T47D (cell line): ENCODE measurements around the gene GRIP2.

Experiments used
- DNase-seq, 2 experiments: peaks; one replicate each; pipeline versions ENCODE4 v3.0.0 to v3.0.0-alpha.2; 2011 to 2012; ENCODE audit warnings: low read depth in 1 of 2, low spot score in 1 of 2
- JUND ChIP-seq: IDR thresholded peaks from 2 replicates; pipeline ENCODE4 v1.6.1; 2012; ENCODE audit warnings: low read depth
- in situ Hi-C: cut with HindIII; loops from 2 replicates; pipeline ENCODE4 v1.10.0; 2016; ENCODE audit warnings: low sequenced_read_pairs, low pct_unique_long_range_greater_than_20kb

GRIP2 gene

DNA sequence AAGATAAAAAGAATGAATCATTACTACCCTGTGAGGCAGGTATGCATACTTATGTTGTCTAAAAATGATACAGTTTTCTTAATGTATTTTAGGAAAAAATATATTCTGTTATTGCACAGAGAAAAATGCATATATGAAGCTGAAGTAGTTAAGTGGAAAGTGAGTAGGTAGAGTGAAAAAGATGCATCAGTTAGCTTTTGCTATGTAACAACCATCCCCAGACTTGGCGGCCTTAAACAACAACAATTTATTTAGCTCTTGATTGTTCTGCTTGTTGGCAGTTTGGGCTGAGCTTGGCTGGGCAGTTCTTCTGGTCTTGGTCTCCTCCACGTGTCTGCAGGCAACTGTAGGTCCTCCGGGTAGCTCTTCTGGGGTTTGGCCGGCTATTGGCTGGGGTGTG, 92.1 kb downstream of the GRIP2 start:
- in situ Hi-C loops: no loop called here
- DNase-seq: no peak
- TF ChIP-seq JUND: no peak

DNA sequence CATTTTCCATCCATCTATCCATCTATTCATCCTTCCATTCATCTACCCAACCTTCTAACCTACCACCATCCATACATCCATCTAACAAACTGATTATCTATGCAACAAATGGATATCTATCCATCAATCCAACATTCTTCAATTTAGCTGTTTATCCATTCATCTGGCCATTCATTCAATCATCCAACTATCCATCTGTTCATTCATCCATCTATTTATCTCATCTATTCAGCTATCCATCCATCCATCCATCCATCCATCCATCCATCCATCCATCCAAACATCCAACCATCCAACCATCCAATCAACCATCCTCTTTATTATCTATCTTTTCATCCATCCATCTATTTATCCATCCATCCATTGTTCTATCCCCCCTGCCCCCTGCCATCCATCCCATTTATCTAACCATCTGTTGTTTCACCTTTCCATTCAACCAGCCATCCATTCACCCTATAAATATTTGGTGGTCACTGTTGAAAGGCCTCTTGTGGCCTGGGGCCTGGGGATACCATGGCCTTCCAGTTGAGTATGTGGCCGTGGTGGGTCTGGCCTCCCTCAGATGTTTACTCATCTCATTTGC, 93.1 kb downstream of the GRIP2 start:
- TF ChIP-seq JUND: no peak
- in situ Hi-C loops: no loop called here
- no peak for DNase-seq

DNA sequence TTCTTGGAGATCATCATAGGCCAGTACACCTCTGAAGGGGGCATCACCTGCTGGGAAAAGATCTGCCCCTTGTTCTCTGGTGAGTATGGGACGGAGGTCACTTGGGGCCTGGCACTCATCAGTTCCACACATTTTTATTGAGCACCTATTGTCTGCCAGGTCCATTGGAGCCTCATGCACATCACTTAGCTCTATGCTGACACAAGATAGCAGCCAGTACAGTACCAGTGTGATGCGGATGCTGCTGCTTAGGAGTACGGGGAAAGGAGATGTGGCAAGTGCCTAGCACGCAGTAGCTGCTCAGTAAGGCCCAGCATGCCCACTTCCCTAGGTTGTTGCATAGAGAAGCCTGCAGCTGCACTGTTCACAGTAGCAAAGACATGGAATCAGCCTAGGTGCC, 94.4 kb downstream of the GRIP2 start:
- TF ChIP-seq JUND: no peak
- in situ Hi-C loops: no loop called here
- no peak for DNase-seq

DNA sequence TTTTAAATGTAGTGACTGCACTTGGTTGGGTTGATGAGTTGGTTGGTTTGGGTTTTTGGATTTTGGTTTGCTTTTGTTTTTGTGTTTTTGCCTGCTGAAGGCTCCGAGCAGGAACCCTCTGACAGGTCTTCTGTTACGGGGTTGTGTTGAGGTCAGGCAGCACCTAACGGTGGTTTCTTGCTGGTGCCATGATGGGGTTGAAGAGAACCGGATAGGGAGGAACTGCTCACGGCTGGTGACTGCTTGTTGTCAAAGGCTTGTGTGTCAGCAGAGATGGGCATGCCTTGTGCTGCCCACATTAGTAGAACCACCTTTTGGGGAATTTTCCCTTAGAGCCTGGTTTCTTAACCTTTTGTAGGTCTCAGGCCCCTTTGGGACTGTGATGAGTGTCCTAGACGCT, 95.8 kb downstream of the GRIP2 start:
- TF ChIP-seq JUND: no peak
- in situ Hi-C loops: no loop called here
- DNase-seq: no peak

DNA sequence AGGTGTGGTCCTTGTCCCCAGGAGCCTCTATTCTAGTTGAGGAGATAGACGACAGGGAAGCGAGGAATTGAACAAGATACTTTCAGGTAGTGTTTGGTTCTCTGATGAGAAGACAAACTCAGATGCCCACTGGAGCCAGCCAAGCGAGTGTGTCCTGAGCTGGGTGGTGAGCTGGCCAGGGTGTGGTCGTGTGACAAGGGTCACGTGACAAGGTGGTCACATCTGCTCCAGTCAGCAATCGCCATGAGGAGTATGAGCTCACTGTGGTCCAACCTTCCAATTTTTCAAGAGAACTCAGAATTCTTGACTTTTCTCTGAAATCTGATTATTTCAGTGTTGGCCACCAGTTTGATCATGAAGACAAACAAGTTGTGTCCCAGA, 98.2 kb downstream of the GRIP2 start:
- TF ChIP-seq JUND: no peak
- no peak for DNase-seq
- in situ Hi-C loops: no loop called here

DNA sequence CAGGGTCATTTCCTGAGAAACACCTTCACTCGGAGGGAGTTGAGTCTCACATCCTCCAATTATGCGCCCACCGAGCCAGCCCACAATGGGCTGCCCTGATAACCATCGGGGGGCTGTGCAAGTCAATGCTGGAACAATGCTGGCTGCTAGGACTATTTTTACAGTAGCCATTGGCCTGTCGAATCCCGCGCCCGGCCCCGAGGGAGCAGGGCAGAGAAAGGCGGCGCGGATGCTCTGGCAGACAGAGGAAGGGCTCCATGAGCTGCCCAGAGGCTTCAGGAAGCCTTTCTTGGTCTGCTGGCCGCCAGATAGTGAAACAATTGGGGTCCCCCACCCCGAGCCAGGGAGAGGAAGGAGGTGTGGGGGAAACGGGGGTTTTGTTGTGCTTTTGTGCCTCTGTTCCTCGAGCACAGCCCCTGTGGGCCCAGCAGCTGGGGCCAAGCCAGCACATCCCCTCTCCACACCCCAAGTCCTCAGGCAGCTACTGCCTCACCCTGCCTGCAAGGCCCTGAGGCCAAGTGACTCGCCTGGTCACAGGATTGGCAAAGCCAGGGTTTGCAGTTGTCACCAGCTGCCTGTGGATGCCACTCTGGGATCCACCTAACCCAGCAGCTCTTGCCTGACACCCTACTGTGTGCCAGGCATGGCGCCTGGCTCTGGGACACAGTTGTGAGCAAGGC, 98.8 kb downstream of the GRIP2 start:
- no peak for DNase-seq
- in situ Hi-C loops: no loop called here
- no peak for TF ChIP-seq JUND

DNA sequence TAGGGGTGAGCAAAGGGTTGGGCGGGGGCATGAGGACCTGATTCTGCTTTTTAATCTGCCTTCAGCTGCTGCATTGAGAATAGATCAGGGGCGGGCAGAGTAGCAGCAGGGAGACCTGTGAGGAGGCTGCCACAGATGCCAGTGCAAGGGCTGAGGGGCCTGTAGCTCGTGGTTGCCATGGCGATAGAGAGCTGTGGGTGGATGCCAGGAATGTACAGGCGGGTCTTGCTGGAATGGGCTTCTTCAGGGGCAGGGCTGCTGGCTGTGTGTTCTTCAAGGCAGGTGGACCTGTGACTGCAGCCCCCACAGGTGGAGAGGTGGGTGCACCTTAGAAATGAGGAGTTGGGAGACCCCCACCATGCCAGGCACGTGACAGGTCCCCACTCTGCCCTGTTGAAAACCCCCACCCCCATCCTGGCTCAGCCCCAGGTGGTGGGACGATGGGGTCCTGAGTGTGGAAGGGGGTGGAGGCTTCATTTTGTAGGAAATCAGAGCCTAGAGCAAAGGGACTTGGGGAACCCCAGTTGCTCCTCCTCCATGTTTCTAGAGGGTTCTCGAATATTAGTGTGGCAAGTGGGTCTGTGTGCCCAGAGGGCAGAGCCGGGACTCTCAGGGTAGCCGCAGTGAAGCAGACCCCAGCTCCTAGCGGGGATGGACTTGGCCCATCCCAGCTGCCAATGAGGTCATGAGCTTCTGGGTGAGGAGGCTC, 99.5 kb downstream of the GRIP2 start:
- no peak for TF ChIP-seq JUND
- no peak for DNase-seq
- in situ Hi-C loops: no loop called here

DNA sequence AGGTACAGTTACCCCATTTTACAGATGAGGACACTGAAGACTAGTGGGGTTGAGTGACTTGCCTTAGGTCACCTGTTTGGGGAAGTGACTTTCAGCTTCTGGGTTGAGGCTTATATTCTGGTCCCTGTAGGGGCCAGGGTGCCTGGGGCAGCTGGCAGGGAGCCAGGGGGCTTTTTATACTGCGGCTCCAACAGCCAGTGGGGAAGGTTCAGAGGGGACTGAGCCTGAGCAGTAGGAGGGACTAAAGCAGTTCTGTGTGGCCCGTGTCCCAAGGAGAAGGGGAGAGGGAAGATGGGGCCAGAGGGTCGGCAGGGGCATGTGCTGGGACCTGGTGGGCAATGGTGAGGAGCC, 100.0 kb downstream of the GRIP2 start:
- in situ Hi-C loops: no loop called here
- no peak for DNase-seq
- TF ChIP-seq JUND: no peak

DNA sequence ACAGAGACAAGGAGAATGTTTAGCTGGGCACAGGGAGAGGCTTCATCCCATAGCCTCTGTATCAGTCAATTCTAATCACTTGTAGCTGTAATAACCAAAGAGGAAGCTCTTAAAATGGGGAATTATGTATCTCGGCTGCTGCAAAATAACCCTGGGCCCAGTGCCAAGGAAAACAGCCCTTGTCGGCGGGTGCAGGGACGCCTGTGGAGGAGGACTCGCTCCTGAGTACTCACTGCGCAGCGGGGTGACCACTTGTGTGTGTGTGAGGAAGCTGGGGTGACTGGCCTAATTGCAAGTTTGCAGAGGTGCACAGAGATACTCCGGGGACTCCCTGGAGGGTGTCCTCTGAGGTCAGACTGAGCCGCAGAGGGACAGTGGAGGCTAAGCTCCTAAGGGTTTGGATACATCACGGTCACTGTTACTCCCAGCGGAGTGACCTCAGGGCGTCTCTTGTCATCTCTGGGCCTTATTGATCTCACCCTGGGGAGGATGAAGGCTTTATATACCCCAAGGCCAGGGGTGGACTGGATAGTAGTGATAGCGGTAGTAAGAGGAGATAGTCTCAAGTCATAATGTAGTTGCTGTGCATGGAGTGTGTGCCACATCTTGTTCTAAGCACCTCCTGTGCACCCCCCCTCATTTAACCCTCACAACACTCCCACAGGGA, 100.5 kb downstream of the GRIP2 start:
- DNase-seq: no peak
- in situ Hi-C loops: no loop called here
- TF ChIP-seq JUND: no peak
